Colonic mucosa (tissue), 4 donors: Measurements from ENCODE around the gene AK4. TPM values are rescaled to one million over a fixed set of nuclear protein-coding genes. Genes with fewer than 3 reads are reported as not detected.

Experiments
- DNase-seq: peaks from one replicate; pipeline ENCODE4 v3.0.0-alpha.2; 2020
- H3K27ac ChIP-seq: fragments of 200-600 bp; one replicate; pipeline ENCODE4 v1.8.0; 2021
- H3K27me3 ChIP-seq: fragments of 200-600 bp; one replicate; pipeline ENCODE4 v1.8.0; 2021
- H3K36me3 ChIP-seq: fragments of 200-600 bp; one replicate; pipeline ENCODE4 v1.8.0; 2021
- H3K4me1 ChIP-seq: fragments of 200-600 bp; one replicate; pipeline ENCODE4 v1.8.0; 2021; ENCODE audit warnings: mild to moderate bottlenecking
- H3K4me3 ChIP-seq: fragments of 200-600 bp; one replicate; pipeline ENCODE4 v1.8.0; 2021
- H3K9ac ChIP-seq, 2 donors: one replicate each; pipeline ENCODE4 v1.7.0; 2013; ENCODE audit warnings: control low read depth in 2 of 2, low read depth in 2 of 2, low read length in 2 of 2
- H3K9me3 ChIP-seq: fragments of 200-600 bp; one replicate; pipeline ENCODE4 v1.8.0; 2021
- CTCF ChIP-seq: fragments of 200-600 bp; IDR thresholded peaks from one replicate; pipeline ENCODE4 v1.8.0; 2022; ENCODE audit warnings: antibody characterized with exemption, mild to moderate bottlenecking
- intact Hi-C: fragments of 100-400 bp; cut with DNase I; formaldehyde crosslinking; loops from one replicate; pipeline ENCODE4 v1.14.1; 2022
- total RNA-seq, 2 donors: library from RNA; stranded (reverse); fragmentation: NEBNext Ultra II Directional in 1 of 2; extraction: Animal tissue kit (Norgen Biotek cat#: 25700) in 1 of 2; gene quantifications; one replicate each; pipeline ENCODE4 v1.2.1, GENCODE V29; 2021
- donor health status: healthy.
- donor health status: DM: no; HTN: no; CAD: no.
- donor health status: DM: no; HTN: no; CAD: no.

Gene AK4
- total RNA-seq, 2 donors from 2014 or later, result 60.3 to 112 TPM

GRCh38 chr1:65237503-65237902, 89.5 kb downstream of the AK4 start:
- Histone ChIP-seq H3K4me3 (no peak overlapping the region), H3K4me1 (no peaks in the 10 kb centered on the region), H3K36me3 (no peaks in the 10 kb centered on the region), H3K9ac (no peak overlapping the region), H3K9me3 (no peaks in the 10 kb centered on the region), H3K27me3 (no peaks in the 10 kb centered on the region), H3K27ac (no peak overlapping the region)
- intact Hi-C loops, result loop anchor here (10.0 kb wide), 1 partner anchor 197 kb away; no protein-coding TSS in a partner anchor
- no peak for TF ChIP-seq CTCF
- DNase-seq, result no peak

GRCh38 chr1:65238010-65238409, 90.0 kb downstream of the AK4 start:
- Histone ChIP-seq H3K27me3 (no peaks in the 10 kb centered on the region), H3K4me3 (no peak overlapping the region), H3K9me3 (no peaks in the 10 kb centered on the region), H3K9ac (no peak overlapping the region), H3K36me3 (no peaks in the 10 kb centered on the region), H3K4me1 (no peaks in the 10 kb centered on the region), H3K27ac (no peak overlapping the region)
- intact Hi-C loops, result loop anchor here (10.0 kb wide), 1 partner anchor 197 kb away; no protein-coding TSS in a partner anchor
- TF ChIP-seq CTCF, result no peak
- no peak for DNase-seq

GRCh38 chr1:65243491-65243890, 95.5 kb downstream of the AK4 start:
- no peaks in the 10 kb centered on the region for H3K27me3 ChIP-seq
- TF ChIP-seq CTCF, result no peak
- no peaks in the 10 kb centered on the region for H3K4me1 ChIP-seq
- H3K9me3 ChIP-seq, result no peaks in the 10 kb centered on the region
- H3K27ac ChIP-seq, result no peak overlapping the region
- no peak overlapping the region for H3K4me3 ChIP-seq
- H3K36me3 ChIP-seq, result no peaks in the 10 kb centered on the region
- DNase-seq, result no peak
- intact Hi-C loops, result no loop called here
- no peak overlapping the region for H3K9ac ChIP-seq

GRCh38 chr1:65245295-65245694, 97.3 kb downstream of the AK4 start:
- H3K27ac ChIP-seq, result no peak overlapping the region
- no peak overlapping the region for H3K9ac ChIP-seq
- no peak overlapping the region for H3K4me3 ChIP-seq
- TF ChIP-seq CTCF, result no peak
- no peaks in the 10 kb centered on the region for H3K9me3 ChIP-seq
- no peak for DNase-seq
- intact Hi-C loops, result no loop called here
- H3K27me3 ChIP-seq, result no peaks in the 10 kb centered on the region
- no peaks in the 10 kb centered on the region for H3K4me1 ChIP-seq
- H3K36me3 ChIP-seq, result no peaks in the 10 kb centered on the region

- H3K27ac ChIP-seq, result no peak overlapping the region
- H3K9me3 ChIP-seq, result no peaks in the 10 kb centered on the region
- H3K9ac ChIP-seq, result no peak overlapping the region
- H3K4me3 ChIP-seq, result no peak overlapping the region
- no peaks in the 10 kb centered on the region for H3K27me3 ChIP-seq
- no peaks in the 10 kb centered on the region for H3K4me1 ChIP-seq
- H3K36me3 ChIP-seq, result no peaks in the 10 kb centered on the region
- TF ChIP-seq CTCF, result no peak
- no peak for DNase-seq
- intact Hi-C loops, result no loop called here
Observed at GRCh38 chr1:65247419-65248359, 99.7 kb downstream of the AK4 start.
